Glutamatergic neuron (in vitro differentiated cells): ENCODE results near the gene CEACAM21. TPM values are rescaled to one million over a fixed set of nuclear protein-coding genes. Genes with fewer than 3 reads are reported as not detected.
A peak's percentile ranks its signal among the peaks of the same experiment; 100 is the strongest.
"Not testable (repeated sequence)": the region's sequence is repeated elsewhere in the genome, so short reads cannot be mapped to it uniquely, and the experiment has no call there.

Experiments
- DNase-seq: peaks from one replicate; pipeline ENCODE4 v3.0.0; 2022
- H3K27ac Mint-ChIP-seq: one replicate; pipeline ENCODE4 v1.8.0; 2020; ENCODE audit warnings: mild to moderate bottlenecking, mixed read lengths, inconsistent platforms; ENCODE audit not compliant: unreplicated experiment
- H3K27me3 Mint-ChIP-seq: one replicate; pipeline ENCODE4 v1.8.0; 2020; ENCODE audit warnings: mild to moderate bottlenecking, moderate library complexity, mixed read lengths, inconsistent platforms; ENCODE audit not compliant: unreplicated experiment
- H3K36me3 Mint-ChIP-seq: one replicate; pipeline ENCODE4 v1.8.0; 2020; ENCODE audit warnings: mild to moderate bottlenecking, mixed read lengths, inconsistent platforms; ENCODE audit not compliant: unreplicated experiment
- H3K4me1 Mint-ChIP-seq: one replicate; pipeline ENCODE4 v1.8.0; 2020; ENCODE audit warnings: mild to moderate bottlenecking, low read depth, mixed read lengths, inconsistent platforms; ENCODE audit not compliant: unreplicated experiment
- H3K4me3 Mint-ChIP-seq: one replicate; pipeline ENCODE4 v1.8.0; 2020; ENCODE audit warnings: mild to moderate bottlenecking, mixed read lengths, inconsistent platforms; ENCODE audit not compliant: unreplicated experiment
- H3K9me3 Mint-ChIP-seq: one replicate; pipeline ENCODE4 v1.8.0; 2020; ENCODE audit warnings: mild to moderate bottlenecking, moderate library complexity, mixed read lengths, inconsistent platforms; ENCODE audit not compliant: unreplicated experiment
- CTCF ChIP-seq: fragments of 200-600 bp; sonication (generic); IDR thresholded peaks from one replicate; pipeline ENCODE4 v1.5.0; 2021; ENCODE audit not compliant: partially characterized antibody, unreplicated experiment
- total RNA-seq: library from RNA; stranded (reverse); fragmentation: NEBNext Ultra II Directional; extraction: Animal tissue kit (Norgen Biotek cat#: 25700); gene quantifications from one replicate; pipeline ENCODE4 v1.2.1, GENCODE V29; 2021; ENCODE audit not compliant: unreplicated experiment

Gene CEACAM21
- total RNA-seq, 1 donor from 2014 or later = not detected

GRCh38 chr19:41570639-41571112 lies 5.3 kb upstream of the CEACAM21 start:
- DNase-seq = peak; percentile 92
- no peak overlapping the region for H3K4me3 Mint-ChIP-seq
- no peaks in the 10 kb centered on the region for H3K36me3 Mint-ChIP-seq
- no peak overlapping the region for H3K27ac Mint-ChIP-seq
- peaks cover 2% of the 10 kb centered on the region for H3K4me1 Mint-ChIP-seq
- no peaks in the 10 kb centered on the region for H3K9me3 Mint-ChIP-seq
- TF ChIP-seq CTCF = peak; percentile 80
- peaks cover 15% of the 10 kb centered on the region for H3K27me3 Mint-ChIP-seq

- DNase-seq = no peak
- H3K9me3 Mint-ChIP-seq = peaks cover 4% of the 10 kb centered on the region
- H3K27ac Mint-ChIP-seq = no peak overlapping the region
- H3K27me3 Mint-ChIP-seq = peaks cover 8% of the 10 kb centered on the region
- H3K4me1 Mint-ChIP-seq = no peaks in the 10 kb centered on the region
- H3K4me3 Mint-ChIP-seq = no peak overlapping the region
- peaks cover 17% of the 10 kb centered on the region for H3K36me3 Mint-ChIP-seq
- TF ChIP-seq CTCF = no peak
Measured at GRCh38 chr19:41577144-41577830, 1.3 kb downstream of the CEACAM21 start.

GRCh38 chr19:41577833-41578232 lies 1.9 kb downstream of the CEACAM21 start:
- H3K9me3 Mint-ChIP-seq = peaks cover 5% of the 10 kb centered on the region
- DNase-seq = no peak
- H3K4me1 Mint-ChIP-seq = no peaks in the 10 kb centered on the region
- no peak for TF ChIP-seq CTCF
- H3K27me3 Mint-ChIP-seq = peaks cover 8% of the 10 kb centered on the region
- no peak overlapping the region for H3K4me3 Mint-ChIP-seq
- H3K27ac Mint-ChIP-seq = no peak overlapping the region
- peaks cover 17% of the 10 kb centered on the region for H3K36me3 Mint-ChIP-seq

GRCh38 chr19:41578886-41579285 lies 2.9 kb downstream of the CEACAM21 start:
- no peak for DNase-seq
- H3K4me1 Mint-ChIP-seq = no peaks in the 10 kb centered on the region
- H3K27me3 Mint-ChIP-seq = peaks cover 5% of the 10 kb centered on the region
- no peak for TF ChIP-seq CTCF
- H3K9me3 Mint-ChIP-seq = peaks cover 11% of the 10 kb centered on the region
- peaks cover 23% of the 10 kb centered on the region for H3K36me3 Mint-ChIP-seq
- H3K27ac Mint-ChIP-seq = no peak overlapping the region
- H3K4me3 Mint-ChIP-seq = no peak overlapping the region

GRCh38 chr19:41581068-41581467 lies 5.1 kb downstream of the CEACAM21 start:
- H3K27me3 Mint-ChIP-seq, DNase-seq, H3K4me3 Mint-ChIP-seq, H3K4me1 Mint-ChIP-seq, H3K27ac Mint-ChIP-seq: not testable (repeated sequence)
- Mint-ChIP-seq H3K36me3 (peaks cover 23% of the 10 kb centered on the region), H3K9me3 (peaks cover 13% of the 10 kb centered on the region)

- H3K4me3 Mint-ChIP-seq, DNase-seq, H3K27ac Mint-ChIP-seq, H3K27me3 Mint-ChIP-seq, H3K4me1 Mint-ChIP-seq: not testable (repeated sequence)
- Mint-ChIP-seq H3K36me3 (peaks cover 23% of the 10 kb centered on the region), H3K9me3 (peaks cover 13% of the 10 kb centered on the region)
Measured at GRCh38 chr19:41582577-41583182, 6.7 kb downstream of the CEACAM21 start.
